Astrocyte of the cerebellum (primary cell): ENCODE data around the gene AQP6.
A peak's percentile ranks its signal among the peaks of the same experiment; 100 is the strongest.

Experiments used
- DNase-seq: peaks from one replicate; pipeline ENCODE4 v3.0.0-alpha.2; 2011; ENCODE audit warnings: low read depth
- H3K4me3 ChIP-seq: 2 replicates; pipeline ENCODE4 v1.5.1; 2011; ENCODE audit warnings: mild to moderate bottlenecking, low read depth, low read length, moderate library complexity
- CTCF ChIP-seq: IDR thresholded peaks from 2 replicates; pipeline ENCODE4 v1.5.1; 2012; ENCODE audit warnings: low read length, low read depth, moderate library complexity, mild to moderate bottlenecking; ENCODE audit errors: missing control alignments
- in situ Hi-C: cut with HindIII; loops from 2 replicates; pipeline ENCODE4 v1.10.0; 2017; ENCODE audit warnings: low sequenced_read_pairs

AQP6 gene

GRCh38 chr12:49969651-49970429, 2.9 kb upstream of the AQP6 start:
- no peak for DNase-seq
- no peak for TF ChIP-seq CTCF
- in situ Hi-C loops: loop anchor here (5.0 kb wide), 1 partner anchor 97 kb away; no protein-coding TSS in a partner anchor
- H3K4me3 ChIP-seq: no peak overlapping the region

GRCh38 chr12:49970658-49971057, 2.1 kb upstream of the AQP6 start:
- no peak for DNase-seq
- no peak overlapping the region for H3K4me3 ChIP-seq
- in situ Hi-C loops: no loop called here
- no peak for TF ChIP-seq CTCF

GRCh38 chr12:49971141-49971540, 1.6 kb upstream of the AQP6 start:
- TF ChIP-seq CTCF: no peak
- no peak for DNase-seq
- H3K4me3 ChIP-seq: no peak overlapping the region
- in situ Hi-C loops: no loop called here

- DNase-seq: no peak
- TF ChIP-seq CTCF: no peak
- no peak overlapping the region for H3K4me3 ChIP-seq
- in situ Hi-C loops: no loop called here
Measured at GRCh38 chr12:49972129-49972528, 618 bp upstream of the AQP6 start.

GRCh38 chr12:49973361-49973830, 649 bp downstream of the AQP6 start:
- no peak for TF ChIP-seq CTCF
- no peak overlapping the region for H3K4me3 ChIP-seq
- in situ Hi-C loops: no loop called here
- no peak for DNase-seq

- DNase-seq: peak; percentile 34
- in situ Hi-C loops: no loop called here
- no peak overlapping the region for H3K4me3 ChIP-seq
- peak; percentile 75 for TF ChIP-seq CTCF
Measured at GRCh38 chr12:49974231-49974675, 1.5 kb downstream of the AQP6 start.
